A549 (cell line): Measurements from ENCODE around the gene ADGRL3. TPM values are rescaled to one million over a fixed set of nuclear protein-coding genes. Genes with fewer than 3 reads are reported as not detected.

Experiments used
- ATAC-seq, 2 experiments: fragments of 200-7000 bp in 1 of 2; fragments of >200 bp in 1 of 2; cut with Nextera tagmentation in 1 of 2; cut with Tn5 transposase in 1 of 2; 3 replicates each; pipeline versions ENCODE4 v1.8.0 to v1.9.1; 2018 to 2020; ENCODE audit warnings: mild to moderate bottlenecking in 1 of 2, moderate library complexity in 1 of 2
- CTCF ChIA-PET: fragments of 300-600 bp; sonication (Branson Sonifier 250); formaldehyde crosslinking; extraction: SDS; loops from one replicate; lab custom pipeline; 2021; ENCODE audit warnings: antibody characterized with exemption, inconsistent platforms; lab: Yijun Ruan, JAX
- POLR2A ChIA-PET: fragments of 350-600 bp; formaldehyde crosslinking; extraction: SDS; loops from one replicate; lab custom pipeline; 2021; ENCODE audit warnings: antibody characterized with exemption, inconsistent platforms; lab: Yijun Ruan, JAX
- DNase-seq, 2 experiments: peaks; one replicate each; pipeline versions ENCODE4 v3.0.0 to v3.0.0-alpha.2; 2011 to 2016; ENCODE audit warnings: low read depth in 1 of 2, low spot score in 1 of 2
- FAIRE-seq: peaks from 2 replicates; lab custom pipeline; 2011; peaks lifted over from hg19 to GRCh38; lab: Jason Lieb, UNC
- H3K27ac ChIP-seq, 2 experiments: fragments of >200 bp; sonication (Bioruptor Twin); formaldehyde crosslinking; 3 replicates each; pipeline ENCODE4 v1.5.1; 2016 to 2017
- H3K4me1 ChIP-seq: fragments of >200 bp; sonication (Bioruptor Twin); formaldehyde crosslinking; 3 replicates; pipeline ENCODE4 v1.6.1; 2016
- H3K4me2 ChIP-seq: fragments of >200 bp; sonication (Bioruptor Twin); formaldehyde crosslinking; 3 replicates; pipeline ENCODE4 v1.6.1; 2016
- H3K4me3 ChIP-seq: fragments of >200 bp; sonication (Bioruptor Twin); formaldehyde crosslinking; 3 replicates; pipeline ENCODE4 v1.5.1; 2016
- H3K9me3 ChIP-seq: fragments of >200 bp; sonication (Bioruptor Twin); formaldehyde crosslinking; 3 replicates; pipeline ENCODE4 v1.6.1; 2016
- BHLHE40 ChIP-seq: IDR thresholded peaks from 2 replicates; pipeline ENCODE4 v1.6.1; 2012; ENCODE audit warnings: low read depth, low read length, inconsistent platforms
- CBX2 ChIP-seq: fragments of 200-600 bp; sonication (generic); IDR thresholded peaks from 2 replicates; pipeline ENCODE4 v1.6.1; 2016; ENCODE audit warnings: low read depth, mild to moderate bottlenecking, borderline replicate concordance
- EHMT2 ChIP-seq: fragments of 200-600 bp; sonication (generic); IDR thresholded peaks from 2 replicates; pipeline ENCODE4 v1.6.1; 2016; ENCODE audit warnings: antibody characterized with exemption, low read depth, mild to moderate bottlenecking, moderate library complexity
- EP300 ChIP-seq, 2 experiments: fragments of >200 bp; sonication (Bioruptor Twin); formaldehyde crosslinking; IDR thresholded peaks; 2 replicates in 1 of 2; 3 replicates in 1 of 2; pipeline ENCODE4 v1.6.1; 2016 to 2017
- ESRRA ChIP-seq: fragments of 150-350 bp; IDR thresholded peaks from 2 replicates; pipeline ENCODE4 v1.6.1; 2014; ENCODE audit warnings: mild to moderate bottlenecking, low read length, borderline replicate concordance
- GATA3 ChIP-seq: IDR thresholded peaks from 2 replicates; pipeline ENCODE4 v1.6.1; 2012; ENCODE audit warnings: borderline replicate concordance
- HDAC2 ChIP-seq: fragments of 200-600 bp; sonication (generic); IDR thresholded peaks from 2 replicates; pipeline ENCODE4 v1.6.1; 2016
- HEYL ChIP-seq: fragments of 250-450 bp; sonication (Bioruptor Pico); IDR thresholded peaks from 2 replicates; pipeline ENCODE4 v1.8.0; 2021; ENCODE audit warnings: mild to moderate bottlenecking, moderate library complexity
- HMGXB4 ChIP-seq: fragments of 250-450 bp; sonication (Bioruptor Pico); IDR thresholded peaks from 2 replicates; pipeline ENCODE4 v1.5.0; 2021; ENCODE audit warnings: mild to moderate bottlenecking, moderate library complexity, borderline replicate concordance
- HOXA7 ChIP-seq: fragments of 250-450 bp; sonication (Bioruptor Pico); IDR thresholded peaks from 2 replicates; pipeline ENCODE4 v1.5.0; 2020; ENCODE audit warnings: mild to moderate bottlenecking, moderate library complexity
- JUN ChIP-seq, 2 experiments: fragments of >200 bp; sonication (Bioruptor Twin); formaldehyde crosslinking; IDR thresholded peaks; 2 replicates in 1 of 2; 3 replicates in 1 of 2; pipeline ENCODE4 v1.6.1; 2016 to 2017
- JUNB ChIP-seq: fragments of >200 bp; sonication (Bioruptor Twin); formaldehyde crosslinking; IDR thresholded peaks from 2 replicates; pipeline ENCODE4 v1.6.1; 2016
- MYC ChIP-seq: IDR thresholded peaks from 2 replicates; pipeline ENCODE4 v1.6.1; 2012; ENCODE audit warnings: mild to moderate bottlenecking, inconsistent platforms, low read length, improper control_type of control experiment, borderline replicate concordance
- NPAS2 ChIP-seq: fragments of 250-450 bp; sonication (Bioruptor Pico); IDR thresholded peaks from 2 replicates; pipeline ENCODE4 v1.8.0; 2022; ENCODE audit warnings: mild to moderate bottlenecking, moderate library complexity, borderline replicate concordance
- NR3C1 ChIP-seq: fragments of >200 bp; sonication (Bioruptor Twin); formaldehyde crosslinking; IDR thresholded peaks from 3 replicates; pipeline ENCODE4 v1.6.1; 2017
- PHF8 ChIP-seq: fragments of 200-600 bp; sonication (generic); IDR thresholded peaks from 2 replicates; pipeline ENCODE4 v1.6.1; 2016; ENCODE audit warnings: low read depth, mild to moderate bottlenecking, antibody characterized with exemption, moderate library complexity, borderline replicate concordance
- RAD21 ChIP-seq, 2 experiments: fragments of >200 bp in 1 of 2; sonication (Bioruptor Twin) in 1 of 2; formaldehyde crosslinking in 1 of 2; IDR thresholded peaks in 1 of 2; conservative IDR thresholded peaks in 1 of 2; 2 replicates in 1 of 2; 3 replicates in 1 of 2; pipeline ENCODE4 v1.6.1; 2012 to 2018; ENCODE audit warnings: inconsistent platforms in 1 of 2
- RCOR1 ChIP-seq: fragments of 150-350 bp; IDR thresholded peaks from 2 replicates; pipeline ENCODE4 v1.6.1; 2014; ENCODE audit warnings: antibody characterized with exemption, low read length, low read depth
- TFCP2L1 ChIP-seq: fragments of 250-450 bp; sonication (Bioruptor Pico); IDR thresholded peaks from 2 replicates; pipeline ENCODE4 v1.5.0; 2021; ENCODE audit warnings: mild to moderate bottlenecking
- ZNF302 ChIP-seq: fragments of 250-450 bp; sonication (Bioruptor Pico); IDR thresholded peaks from 2 replicates; pipeline ENCODE4 v1.9.0; 2021; ENCODE audit warnings: inconsistent platforms, mild to moderate bottlenecking, moderate library complexity
- ZSCAN20 ChIP-seq: fragments of 250-450 bp; sonication (Bioruptor Pico); IDR thresholded peaks from 2 replicates; pipeline ENCODE4 v1.8.0; 2022; ENCODE audit warnings: mild to moderate bottlenecking, moderate library complexity
- WGBS: methylation state at CpG from one replicate; pipeline ENCODE4 v1.1.6; 2017; ENCODE audit errors: missing lambda C conversion rate; 5-methylcytosine and 5-hydroxymethylcytosine counted together
- polyA plus RNA-seq, 4 experiments: library from polyadenylated mRNA; depleted of rRNA in 3 of 4; stranded (reverse); fragments of >200 nt; fragmentation: RNase III in 1 of 4; extraction: RNeasy Plus Mini Kit Qiagen cat#74134 plus additional on column Dnase treatment in 1 of 4; gene quantifications; 2 replicates in 3 of 4; 3 replicates in 1 of 4; pipeline ENCODE4 v1.2.3, GENCODE V29; 2011 to 2017
- TF ChIP-seq, protein P1 (sequence below): IDR thresholded peaks from 2 replicates; pipeline ENCODE4 v1.6.1; 2012
- TF ChIP-seq, protein P2 (sequence below): fragments of 450-650 bp; IDR thresholded peaks from 2 replicates; pipeline ENCODE4 v1.6.1; 2014; ENCODE audit warnings: antibody characterized with exemption
- TF ChIP-seq, protein P3 (sequence below): IDR thresholded peaks from 2 replicates; pipeline ENCODE4 v1.6.1; 2012
- TF ChIP-seq, protein P4 (sequence below): fragments of 200-600 bp; sonication (generic); IDR thresholded peaks from 2 replicates; pipeline ENCODE4 v1.6.1; 2016; ENCODE audit warnings: antibody characterized with exemption, mild to moderate bottlenecking, moderate library complexity

The ADGRL3 gene
- polyA plus RNA-seq, 2 of the 4 experiments (the other 2 are of a cell fraction), result 0.05 to 0.12 TPM

DNA sequence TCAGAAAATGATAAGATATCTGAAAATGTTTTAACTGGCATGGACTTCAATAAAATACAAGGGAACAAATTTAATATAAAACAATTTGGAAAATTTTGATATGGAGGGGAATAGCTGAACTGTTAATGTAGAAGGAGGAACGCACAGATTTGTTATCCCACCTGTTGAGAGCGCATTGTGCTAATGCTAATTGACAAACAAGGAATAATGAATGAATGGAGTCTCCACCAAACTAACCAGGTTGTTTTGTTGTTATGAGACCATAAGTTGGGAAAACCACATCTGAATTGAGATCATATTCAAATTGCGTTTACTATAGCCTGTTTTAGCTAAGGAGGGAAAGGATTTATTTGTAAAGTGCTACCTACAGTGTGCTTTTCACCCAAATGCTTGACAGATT is 195.6 kb downstream of the ADGRL3 start:
- CTCF ChIA-PET, result no interaction called here
- H3K9me3 ChIP-seq, result no peaks in the 10 kb centered on the region
- POLR2A ChIA-PET, result no interaction called here
- TF ChIP-seq HEYL (CRISPR knock-in tag) (no peak), NPAS2 (CRISPR knock-in tag) (no peak), BHLHE40 (no peak), HOXA7 (CRISPR knock-in tag) (no peak), MYC (no peak), EP300 (IDR thresholded peaks at IDR 0.05) (no peak), NR3C1 (no peak), HMGXB4 (CRISPR knock-in tag) (no peak), RAD21 (conservative IDR thresholded peaks at IDR 0.05 in 1 of 2, IDR thresholded peaks at IDR 0.05 in 1 of 2) (no peak), JUN (IDR thresholded peaks at IDR 0.05) (no peak)
- TF ChIP-seq, protein P1, sequence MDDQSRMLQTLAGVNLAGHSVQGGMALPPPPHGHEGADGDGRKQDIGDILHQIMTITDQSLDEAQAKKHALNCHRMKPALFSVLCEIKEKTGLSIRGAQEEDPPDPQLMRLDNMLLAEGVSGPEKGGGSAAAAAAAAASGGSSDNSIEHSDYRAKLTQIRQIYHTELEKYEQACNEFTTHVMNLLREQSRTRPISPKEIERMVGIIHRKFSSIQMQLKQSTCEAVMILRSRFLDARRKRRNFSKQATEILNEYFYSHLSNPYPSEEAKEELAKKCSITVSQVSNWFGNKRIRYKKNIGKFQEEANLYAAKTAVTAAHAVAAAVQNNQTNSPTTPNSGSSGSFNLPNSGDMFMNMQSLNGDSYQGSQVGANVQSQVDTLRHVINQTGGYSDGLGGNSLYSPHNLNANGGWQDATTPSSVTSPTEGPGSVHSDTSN, result no peak
- TF ChIP-seq, protein P2, sequence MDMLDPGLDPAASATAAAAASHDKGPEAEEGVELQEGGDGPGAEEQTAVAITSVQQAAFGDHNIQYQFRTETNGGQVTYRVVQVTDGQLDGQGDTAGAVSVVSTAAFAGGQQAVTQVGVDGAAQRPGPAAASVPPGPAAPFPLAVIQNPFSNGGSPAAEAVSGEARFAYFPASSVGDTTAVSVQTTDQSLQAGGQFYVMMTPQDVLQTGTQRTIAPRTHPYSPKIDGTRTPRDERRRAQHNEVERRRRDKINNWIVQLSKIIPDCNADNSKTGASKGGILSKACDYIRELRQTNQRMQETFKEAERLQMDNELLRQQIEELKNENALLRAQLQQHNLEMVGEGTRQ, result no peak
- TF ChIP-seq, protein P3, sequence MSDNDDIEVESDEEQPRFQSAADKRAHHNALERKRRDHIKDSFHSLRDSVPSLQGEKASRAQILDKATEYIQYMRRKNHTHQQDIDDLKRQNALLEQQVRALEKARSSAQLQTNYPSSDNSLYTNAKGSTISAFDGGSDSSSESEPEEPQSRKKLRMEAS, result no peak
- FAIRE-seq (no peak), ATAC-seq (no peak), DNase-seq (no peak)
- H3K4me2 ChIP-seq, result no peak overlapping the region
- H3K4me1 ChIP-seq, result no peaks in the 10 kb centered on the region
- H3K4me3 ChIP-seq, result no peak overlapping the region
- H3K27ac ChIP-seq, result no peak overlapping the region
- WGBS, result 50% methylated on average over 3 of the region's 3 CpGs

DNA sequence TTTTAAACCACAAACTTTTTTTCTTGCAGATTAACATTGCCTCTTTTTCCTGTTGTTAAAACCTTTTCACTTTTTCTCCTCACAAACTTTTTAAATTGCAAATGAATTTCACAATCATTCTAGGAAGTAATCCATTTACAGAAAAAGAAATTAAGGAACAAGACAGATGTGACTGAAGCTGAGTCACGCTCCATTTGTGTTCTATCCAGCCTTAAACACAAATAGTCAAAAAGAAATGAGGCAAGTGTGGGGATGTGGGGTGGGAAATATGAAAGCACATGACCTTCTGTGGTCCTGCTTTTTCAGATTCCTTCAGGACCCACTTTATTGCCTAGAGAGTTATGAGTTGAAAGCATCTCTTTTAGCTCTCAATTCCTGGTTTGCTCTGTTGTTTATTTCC is 197.0 kb downstream of the ADGRL3 start:
- no peaks in the 10 kb centered on the region for H3K9me3 ChIP-seq
- H3K27ac ChIP-seq, result no peak overlapping the region
- POLR2A ChIA-PET, result no interaction called here
- DNase-seq, result no peak
- FAIRE-seq, result no peak
- H3K4me2 ChIP-seq, result no peak overlapping the region
- H3K4me1 ChIP-seq, result no peaks in the 10 kb centered on the region
- TF ChIP-seq CBX2, result no peak
- TF ChIP-seq PHF8, result no peak
- no peak for TF ChIP-seq NPAS2 (CRISPR knock-in tag)
- TF ChIP-seq JUNB, result no peak
- TF ChIP-seq, protein P4, sequence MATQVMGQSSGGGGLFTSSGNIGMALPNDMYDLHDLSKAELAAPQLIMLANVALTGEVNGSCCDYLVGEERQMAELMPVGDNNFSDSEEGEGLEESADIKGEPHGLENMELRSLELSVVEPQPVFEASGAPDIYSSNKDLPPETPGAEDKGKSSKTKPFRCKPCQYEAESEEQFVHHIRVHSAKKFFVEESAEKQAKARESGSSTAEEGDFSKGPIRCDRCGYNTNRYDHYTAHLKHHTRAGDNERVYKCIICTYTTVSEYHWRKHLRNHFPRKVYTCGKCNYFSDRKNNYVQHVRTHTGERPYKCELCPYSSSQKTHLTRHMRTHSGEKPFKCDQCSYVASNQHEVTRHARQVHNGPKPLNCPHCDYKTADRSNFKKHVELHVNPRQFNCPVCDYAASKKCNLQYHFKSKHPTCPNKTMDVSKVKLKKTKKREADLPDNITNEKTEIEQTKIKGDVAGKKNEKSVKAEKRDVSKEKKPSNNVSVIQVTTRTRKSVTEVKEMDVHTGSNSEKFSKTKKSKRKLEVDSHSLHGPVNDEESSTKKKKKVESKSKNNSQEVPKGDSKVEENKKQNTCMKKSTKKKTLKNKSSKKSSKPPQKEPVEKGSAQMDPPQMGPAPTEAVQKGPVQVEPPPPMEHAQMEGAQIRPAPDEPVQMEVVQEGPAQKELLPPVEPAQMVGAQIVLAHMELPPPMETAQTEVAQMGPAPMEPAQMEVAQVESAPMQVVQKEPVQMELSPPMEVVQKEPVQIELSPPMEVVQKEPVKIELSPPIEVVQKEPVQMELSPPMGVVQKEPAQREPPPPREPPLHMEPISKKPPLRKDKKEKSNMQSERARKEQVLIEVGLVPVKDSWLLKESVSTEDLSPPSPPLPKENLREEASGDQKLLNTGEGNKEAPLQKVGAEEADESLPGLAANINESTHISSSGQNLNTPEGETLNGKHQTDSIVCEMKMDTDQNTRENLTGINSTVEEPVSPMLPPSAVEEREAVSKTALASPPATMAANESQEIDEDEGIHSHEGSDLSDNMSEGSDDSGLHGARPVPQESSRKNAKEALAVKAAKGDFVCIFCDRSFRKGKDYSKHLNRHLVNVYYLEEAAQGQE, result no peak
- TF ChIP-seq HDAC2, result no peak
- TF ChIP-seq RCOR1, result no peak
- no peak for TF ChIP-seq GATA3
- TF ChIP-seq, protein P3, result no peak
- no peak for TF ChIP-seq TFCP2L1 (CRISPR knock-in tag)
- no peak for TF ChIP-seq RAD21 (conservative IDR thresholded peaks at IDR 0.05 in 1 of 2, IDR thresholded peaks at IDR 0.05 in 1 of 2)
- TF ChIP-seq EHMT2, result no peak
- TF ChIP-seq, protein P2, result no peak
- TF ChIP-seq HOXA7 (CRISPR knock-in tag), result no peak
- TF ChIP-seq ESRRA, result no peak
- no peak for TF ChIP-seq ZNF302 (CRISPR knock-in tag)
- TF ChIP-seq JUN (IDR thresholded peaks at IDR 0.05), result no peak
- no peak for TF ChIP-seq ZSCAN20 (CRISPR knock-in tag)
- TF ChIP-seq, all 56 proteins: peak for 0
- no peak for ATAC-seq
- no peak overlapping the region for H3K4me3 ChIP-seq
- CTCF ChIA-PET, result no interaction called here
- 35% methylated on average over 1 of the region's 1 CpG for WGBS
